GM12865 (cell line): ENCODE measurements around the gene DAPK1.

Experiments
- DNase-seq: peaks from one replicate; pipeline ENCODE4 v3.0.0; 2010; ENCODE audit warnings: low read depth
- H3K4me3 ChIP-seq: 2 replicates; pipeline ENCODE4 v1.5.1; 2011; ENCODE audit warnings: mild to moderate bottlenecking, low read depth, low read length, control low read depth
- CTCF ChIP-seq: IDR thresholded peaks from 2 replicates; pipeline ENCODE4 v1.5.1; 2011; ENCODE audit warnings: low read length, control low read depth, low read depth, inconsistent platforms; ENCODE audit not compliant: insufficient read depth; ENCODE audit errors: missing control alignments

Gene DAPK1

GRCh38 chr9:87672586-87672985 is 174.9 kb downstream of the DAPK1 start:
- no peak for DNase-seq
- no peak for TF ChIP-seq CTCF
- no peak overlapping the region for H3K4me3 ChIP-seq

GRCh38 chr9:87673446-87674120 is 175.9 kb downstream of the DAPK1 start:
- DNase-seq = no peak
- TF ChIP-seq CTCF = no peak
- no peak overlapping the region for H3K4me3 ChIP-seq

GRCh38 chr9:87674565-87675299 is 177.1 kb downstream of the DAPK1 start:
- TF ChIP-seq CTCF = no peak
- no peak for DNase-seq
- H3K4me3 ChIP-seq = no peak overlapping the region

- no peak for TF ChIP-seq CTCF
- H3K4me3 ChIP-seq = no peak overlapping the region
- no peak for DNase-seq
Observed at GRCh38 chr9:87675906-87676515, 178.3 kb downstream of the DAPK1 start.

GRCh38 chr9:87676976-87677775 is 179.5 kb downstream of the DAPK1 start:
- no peak overlapping the region for H3K4me3 ChIP-seq
- DNase-seq = no peak
- TF ChIP-seq CTCF = no peak

- no peak for DNase-seq
- H3K4me3 ChIP-seq = no peak overlapping the region
- TF ChIP-seq CTCF = no peak
Observed at GRCh38 chr9:87677776-87678587, 180.3 kb downstream of the DAPK1 start.
